ENCODE measurements around the gene RAD23A. TPM values are rescaled to one million over a fixed set of nuclear protein-coding genes. Genes with fewer than 3 reads are reported as not detected.

Gene RAD23A
- total and polyA plus RNA-seq, 4 donors = 79.7 to 186 (median 117) TPM

GRCh38 chr19:13001502-13002165, 56.0 kb downstream of the RAD23A start:
- Histone ChIP-seq H3K36me3 (ENCODE audit: control insufficient read depth in 4 of 4, insufficient read depth in 4 of 4, low read length in 4 of 4) (peaks cover 0 to 14% (median 4%) of the 10 kb centered on the region in 4 donors), H3K9ac (ENCODE audit: insufficient read depth in 1 of 2, low read length in 2 of 2) (peak overlapping the region in 1 of 2 donors; percentile 56), H3K4me3 (no peak overlapping the region), H3K4me1 (ENCODE audit: control insufficient read depth in 5 of 5, insufficient read depth in 5 of 5, low read length in 5 of 5) (peaks cover 0 to 55% (median 37%) of the 10 kb centered on the region in 5 donors), H3K27me3 (ENCODE audit: control insufficient read depth in 3 of 3, insufficient read depth in 3 of 3, low read length in 2 of 3) (no peaks in the 10 kb centered on the region), H3K9me3 (ENCODE audit: control insufficient read depth in 4 of 4, insufficient read depth in 3 of 4, low read length in 3 of 4) (no peaks in the 10 kb centered on the region), H3K27ac (ENCODE audit: low read depth in 1 of 2, low read length in 1 of 2) (peak overlapping the region; percentile 64 to 87)
- DNase-seq (no peak), ATAC-seq (ENCODE audit: insufficient read depth, low FRiP score) (no peak)
- 73 to 82% methylated on average over 41 of the region's 41 CpGs for whole genome bisulfite sequencing, 2 donors
- no peak for TF ChIP-seq CTCF (IDR thresholded peaks at IDR 0.05; ENCODE audit: control extremely low read depth, extremely low read depth)

GRCh38 chr19:13002166-13002898, 56.7 kb downstream of the RAD23A start:
- H3K36me3 ChIP-seq (ENCODE audit: control insufficient read depth in 4 of 4, insufficient read depth in 4 of 4, low read length in 4 of 4) = peaks cover 0 to 14% (median 4%) of the 10 kb centered on the region in 4 donors
- no peaks in the 10 kb centered on the region for H3K27me3 ChIP-seq (ENCODE audit: control insufficient read depth in 3 of 3, insufficient read depth in 3 of 3, low read length in 2 of 3)
- WGBS, 2 donors = 60 to 73% methylated on average over 28 to 29 of the region's 29 CpGs
- no peaks in the 10 kb centered on the region for H3K9me3 ChIP-seq (ENCODE audit: control insufficient read depth in 4 of 4, insufficient read depth in 3 of 4, low read length in 3 of 4)
- H3K27ac ChIP-seq (ENCODE audit: low read depth in 1 of 2, low read length in 1 of 2) = peak overlapping the region; percentile 67 to 87
- ATAC-seq (ENCODE audit: insufficient read depth, low FRiP score) (no peak), DNase-seq (peak; percentile 93 to 99 (median 98))
- TF ChIP-seq CTCF (IDR thresholded peaks at IDR 0.05; ENCODE audit: control extremely low read depth, extremely low read depth) = no peak
- no peak overlapping the region for H3K4me3 ChIP-seq
- H3K4me1 ChIP-seq (ENCODE audit: control insufficient read depth in 5 of 5, insufficient read depth in 5 of 5, low read length in 5 of 5) = peaks cover 0 to 54% (median 38%) of the 10 kb centered on the region in 5 donors
- H3K9ac ChIP-seq (ENCODE audit: insufficient read depth in 1 of 2, low read length in 2 of 2) = no peak overlapping the region

- Histone ChIP-seq H3K27me3 (ENCODE audit: control insufficient read depth in 3 of 3, insufficient read depth in 3 of 3, low read length in 2 of 3) (no peaks in the 10 kb centered on the region), H3K4me3 (no peak overlapping the region), H3K4me1 (ENCODE audit: control insufficient read depth in 5 of 5, insufficient read depth in 5 of 5, low read length in 5 of 5) (peaks cover 0 to 53% (median 33%) of the 10 kb centered on the region in 5 donors), H3K9ac (ENCODE audit: insufficient read depth in 1 of 2, low read length in 2 of 2) (peak overlapping the region in 1 of 2 donors; percentile 10), H3K27ac (ENCODE audit: low read depth in 1 of 2, low read length in 1 of 2) (peak overlapping the region in 1 of 2 donors; percentile 87), H3K9me3 (ENCODE audit: control insufficient read depth in 4 of 4, insufficient read depth in 3 of 4, low read length in 3 of 4) (no peaks in the 10 kb centered on the region), H3K36me3 (ENCODE audit: control insufficient read depth in 4 of 4, insufficient read depth in 4 of 4, low read length in 4 of 4) (peaks cover 0 to 14% (median 5%) of the 10 kb centered on the region in 4 donors)
- ATAC-seq (ENCODE audit: insufficient read depth, low FRiP score) (no peak), DNase-seq (no peak)
- TF ChIP-seq CTCF (IDR thresholded peaks at IDR 0.05; ENCODE audit: control extremely low read depth, extremely low read depth) = no peak
- 64 to 83% methylated on average over 15 of the region's 15 CpGs for WGBS, 2 donors
These were observed 57.4 kb downstream of the RAD23A start for GRCh38 chr19:13003081-13003480.

Small RNAs within 50 kb of the gene (small RNA-seq; reads per million reads assigned to genes)
- gene MIR5695 (ENCODE audit: low replicate concordance) (0.60 reads per million, percentile 68 among the genes with 10 or more reads in this experiment), gene MIR6515 (ENCODE audit: low replicate concordance) (0.06 reads per million)

Other genes starting within 250 kb of the RAD23A start
- gene FBXW9, start 249.2 kb upstream of the RAD23A start, total RNA-seq = 10 to 100 TPM; 10.7 to 17.1 TPM
- gene FBXW9, start 249.2 kb upstream of the RAD23A start, polyA plus RNA-seq = 10 to 100 TPM in 1 of 2 donors, 1 to 10 TPM in 1; 6.8 to 13.0 TPM
- 10 to 100 TPM; 54.7 to 63.0 TPM for gene TNPO2, start 221.9 kb upstream of the RAD23A start, total RNA-seq
- gene TNPO2, start 221.9 kb upstream of the RAD23A start, polyA plus RNA-seq = 10 to 100 TPM; 29.5 to 31.5 TPM
- 100 to 1,000 TPM in 1 of 2 donors, 10 to 100 TPM in 1; 77.2 to 144 TPM for gene TRIR, start 211.2 kb upstream of the RAD23A start, total RNA-seq
- 100 to 1,000 TPM; 226 to 422 TPM for gene TRIR, start 211.2 kb upstream of the RAD23A start, polyA plus RNA-seq
- gene GET3, start 208.4 kb upstream of the RAD23A start, total RNA-seq = 10 to 100 TPM; 33.4 to 75.0 TPM
- gene GET3, start 208.4 kb upstream of the RAD23A start, polyA plus RNA-seq = 100 to 1,000 TPM in 1 of 2 donors, 10 to 100 TPM in 1; 78.8 to 112 TPM
- not detected for gene BEST2, start 194.1 kb upstream of the RAD23A start, total RNA-seq
- gene BEST2, start 194.1 kb upstream of the RAD23A start, polyA plus RNA-seq = under 1 TPM in 1 of 2 donors, not detected in 1; 0.02 TPM
- 10 to 100 TPM; 46.9 to 67.4 TPM for gene HOOK2, start 170.3 kb upstream of the RAD23A start, total RNA-seq
- 10 to 100 TPM; 39.8 to 54.3 TPM for gene HOOK2, start 170.3 kb upstream of the RAD23A start, polyA plus RNA-seq
- 100 to 1,000 TPM; 121 to 205 TPM for gene JUNB, start 154.4 kb upstream of the RAD23A start, total RNA-seq
- gene JUNB, start 154.4 kb upstream of the RAD23A start, polyA plus RNA-seq = 100 to 1,000 TPM; 111 to 689 TPM
- gene PRDX2, start 144.1 kb upstream of the RAD23A start, total RNA-seq = 100 to 1,000 TPM; 166 to 196 TPM
- 100 to 1,000 TPM; 132 to 181 TPM for gene PRDX2, start 144.1 kb upstream of the RAD23A start, polyA plus RNA-seq
- gene THSD8, start 143.8 kb upstream of the RAD23A start, total RNA-seq = 1 to 10 TPM; 1.8 to 2.2 TPM
- gene THSD8, start 143.8 kb upstream of the RAD23A start, polyA plus RNA-seq = 1 to 10 TPM in 1 of 2 donors, under 1 TPM in 1; 0.10 to 6.2 TPM
- gene RNASEH2A, start 139.3 kb upstream of the RAD23A start, total RNA-seq = 10 to 100 TPM in 1 of 2 donors, 1 to 10 TPM in 1; 7.5 to 16.1 TPM
- gene RNASEH2A, start 139.3 kb upstream of the RAD23A start, polyA plus RNA-seq = 10 to 100 TPM in 1 of 2 donors, 1 to 10 TPM in 1; 7.3 to 11.1 TPM
- gene RTBDN, start 111.3 kb upstream of the RAD23A start, total RNA-seq = not detected
- gene RTBDN, start 111.3 kb upstream of the RAD23A start, polyA plus RNA-seq = not detected
- gene MAST1, start 107.3 kb upstream of the RAD23A start, total RNA-seq = under 1 TPM; 0.55 to 0.88 TPM
- gene MAST1, start 107.3 kb upstream of the RAD23A start, polyA plus RNA-seq = under 1 TPM; 0.08 to 0.26 TPM
- gene DNASE2, start 64.4 kb upstream of the RAD23A start, total RNA-seq = 10 to 100 TPM; 31.2 to 68.0 TPM
- 10 to 100 TPM; 32.2 to 72.3 TPM for gene DNASE2, start 64.4 kb upstream of the RAD23A start, polyA plus RNA-seq
- 1 to 10 TPM in 1 of 2 donors, under 1 TPM in 1; 0.28 to 3.0 TPM for gene KLF1, start 58.7 kb upstream of the RAD23A start, total RNA-seq
- under 1 TPM; 0.26 to 0.61 TPM for gene KLF1, start 58.7 kb upstream of the RAD23A start, polyA plus RNA-seq
- 10 to 100 TPM; 24.0 to 31.3 TPM for gene GCDH, start 54.7 kb upstream of the RAD23A start, total RNA-seq
- 10 to 100 TPM; 15.6 to 33.8 TPM for gene GCDH, start 54.7 kb upstream of the RAD23A start, polyA plus RNA-seq
- not detected for gene SYCE2, start 26.6 kb upstream of the RAD23A start, total RNA-seq
- under 1 TPM; 0.13 to 0.28 TPM for gene SYCE2, start 26.6 kb upstream of the RAD23A start, polyA plus RNA-seq
- 10 to 100 TPM; 27.8 to 65.7 TPM for gene FARSA, start 12.2 kb upstream of the RAD23A start, total RNA-seq
- gene FARSA, start 12.2 kb upstream of the RAD23A start, polyA plus RNA-seq = 10 to 100 TPM; 39.8 to 72.1 TPM
- gene CALR, start 7.3 kb upstream of the RAD23A start, total RNA-seq = 1,000 to 10,000 TPM in 1 of 2 donors, 100 to 1,000 TPM in 1; 479 to 1,551 TPM
- gene CALR, start 7.3 kb upstream of the RAD23A start, polyA plus RNA-seq = 1,000 to 10,000 TPM in 1 of 2 donors, 100 to 1,000 TPM in 1; 415 to 1,123 TPM
- gene GADD45GIP1, start 11.4 kb downstream of the RAD23A start, total RNA-seq = 10 to 100 TPM; 14.9 to 22.6 TPM
- gene GADD45GIP1, start 11.4 kb downstream of the RAD23A start, polyA plus RNA-seq = 10 to 100 TPM; 50.0 to 69.0 TPM
- under 1 TPM; 0.20 to 0.25 TPM for gene DAND5, start 23.7 kb downstream of the RAD23A start, total RNA-seq
- gene DAND5, start 23.7 kb downstream of the RAD23A start, polyA plus RNA-seq = under 1 TPM; 0.01 to 0.14 TPM
- gene NFIX, start 49.6 kb downstream of the RAD23A start, total RNA-seq = 100 to 1,000 TPM; 129 to 190 TPM
- gene NFIX, start 49.6 kb downstream of the RAD23A start, polyA plus RNA-seq = 10 to 100 TPM; 26.0 to 50.5 TPM
- gene LYL1, start 157.0 kb downstream of the RAD23A start, total RNA-seq = 10 to 100 TPM; 12.9 to 25.9 TPM
- gene LYL1, start 157.0 kb downstream of the RAD23A start, polyA plus RNA-seq = 10 to 100 TPM; 15.5 to 34.1 TPM
- gene TRMT1, start 170.9 kb downstream of the RAD23A start, total RNA-seq = 10 to 100 TPM; 14.4 to 41.4 TPM
- gene TRMT1, start 170.9 kb downstream of the RAD23A start, polyA plus RNA-seq = 10 to 100 TPM; 46.1 to 48.2 TPM
- 10 to 100 TPM; 18.4 to 94.8 TPM for gene NACC1, start 172.4 kb downstream of the RAD23A start, total RNA-seq
- gene NACC1, start 172.4 kb downstream of the RAD23A start, polyA plus RNA-seq = 10 to 100 TPM; 51.6 to 64.9 TPM
- 10 to 100 TPM; 45.8 to 94.3 TPM for gene STX10, start 204.5 kb downstream of the RAD23A start, total RNA-seq
- gene STX10, start 204.5 kb downstream of the RAD23A start, polyA plus RNA-seq = 100 to 1,000 TPM; 128 to 136 TPM
- gene IER2, start 204.5 kb downstream of the RAD23A start, total RNA-seq = 10 to 100 TPM; 29.8 to 93.5 TPM
- 100 to 1,000 TPM in 1 of 2 donors, 10 to 100 TPM in 1; 92.5 to 242 TPM for gene IER2, start 204.5 kb downstream of the RAD23A start, polyA plus RNA-seq